Measurements from ENCODE around the gene CPO.

- TF ChIP-seq POLR2A (IDR thresholded peaks at IDR 0.05; ENCODE audit: low read length) (no peak), GATA1 (IDR thresholded peaks at IDR 0.05; ENCODE audit: low read depth, low read length) (no peak)
Measured at GRCh38 chr2:206920310-206920709, 19.0 kb upstream of the CPO start.
